ENCODE measurements around the gene JAML. TPM values are rescaled to one million over a fixed set of nuclear protein-coding genes. Genes with fewer than 3 reads are reported as not detected.

The JAML gene
- polyA plus RNA-seq, 1 donor (not counting 4 experiments of a cell fraction or from before 2014, with no cell fraction given), result 0.01 TPM

- Histone ChIP-seq H3K36me3 (ENCODE audit: control insufficient read depth in 2 of 2, extremely low read depth in 1 of 2, insufficient read depth in 2 of 2, low read length in 2 of 2) (no peaks in the 10 kb centered on the region), H3K4me1 (ENCODE audit: control insufficient read depth, extremely low read depth, insufficient read depth, low read length) (peaks cover 19% of the 10 kb centered on the region), H4K20me1 (ENCODE audit: control insufficient read depth, extremely low read depth, insufficient read depth, low read length) (no peaks in the 10 kb centered on the region), H3K27ac (ENCODE audit: control insufficient read depth, insufficient read depth, low read length) (no peak overlapping the region), H3K9ac (ENCODE audit: control insufficient read depth, extremely low read depth, insufficient read depth, low read length) (no peak overlapping the region), H3K79me2 (ENCODE audit: control insufficient read depth, insufficient read depth, low read length) (no peaks in the 10 kb centered on the region), H3K4me3 (ENCODE audit: control insufficient read depth in 2 of 3, extremely low read depth in 1 of 3, insufficient read depth in 2 of 3, low read depth in 1 of 3, low read length in 3 of 3) (no peak overlapping the region), H3K9me3 (ENCODE audit: control insufficient read depth, low read depth, low read length) (no peaks in the 10 kb centered on the region), H3K4me2 (ENCODE audit: control insufficient read depth, extremely low read depth, insufficient read depth, low read depth, low read length) (no peak overlapping the region), H2AFZ (ENCODE audit: control insufficient read depth, low read length) (no peak overlapping the region), H3K27me3 (ENCODE audit: control insufficient read depth, extremely low read depth, insufficient read depth, low read length) (no peaks in the 10 kb centered on the region), H3K9me1 (ENCODE audit: control insufficient read depth, extremely low read depth, insufficient read depth, low read length) (no peaks in the 10 kb centered on the region)
- no peak for DNase-seq (ENCODE audit: low read depth, low spot score)
- dilution Hi-C loops (cut with MboI; ENCODE audit: extremely low pct_ligation_motif_present, low sequenced_read_pairs), result no loop called here
- no peak for TF ChIP-seq CTCF (optimal IDR thresholded peaks at IDR 0.05 in 1 of 3, IDR thresholded peaks at IDR 0.05 in 1 of 3, conservative IDR thresholded peaks at IDR 0.05 in 1 of 3; ENCODE audit: extremely low read depth in 1 of 3, insufficient read depth in 2 of 3, low read length in 3 of 3)
- FAIRE-seq, result no peak
Observed at GRCh38 chr11:118199135-118199534, 25.7 kb downstream of the JAML start.

- DNase-seq (ENCODE audit: low read depth, low spot score), result no peak
- Histone ChIP-seq H3K9me1 (ENCODE audit: control insufficient read depth, extremely low read depth, insufficient read depth, low read length) (no peaks in the 10 kb centered on the region), H2AFZ (ENCODE audit: control insufficient read depth, low read length) (peak overlapping the region; percentile 34), H3K4me2 (ENCODE audit: control insufficient read depth, extremely low read depth, insufficient read depth, low read depth, low read length) (peak overlapping the region; percentile 68), H3K79me2 (ENCODE audit: control insufficient read depth, insufficient read depth, low read length) (no peaks in the 10 kb centered on the region), H3K4me1 (ENCODE audit: control insufficient read depth, extremely low read depth, insufficient read depth, low read length) (peaks cover 21% of the 10 kb centered on the region), H3K4me3 (ENCODE audit: control insufficient read depth in 2 of 3, extremely low read depth in 1 of 3, insufficient read depth in 2 of 3, low read depth in 1 of 3, low read length in 3 of 3) (no peak overlapping the region), H3K36me3 (ENCODE audit: control insufficient read depth in 2 of 2, extremely low read depth in 1 of 2, insufficient read depth in 2 of 2, low read length in 2 of 2) (no peaks in the 10 kb centered on the region), H3K9ac (ENCODE audit: control insufficient read depth, extremely low read depth, insufficient read depth, low read length) (no peak overlapping the region), H3K27ac (ENCODE audit: control insufficient read depth, insufficient read depth, low read length) (no peak overlapping the region), H3K9me3 (ENCODE audit: control insufficient read depth, low read depth, low read length) (no peaks in the 10 kb centered on the region), H4K20me1 (ENCODE audit: control insufficient read depth, extremely low read depth, insufficient read depth, low read length) (no peaks in the 10 kb centered on the region), H3K27me3 (ENCODE audit: control insufficient read depth, extremely low read depth, insufficient read depth, low read length) (no peaks in the 10 kb centered on the region)
- dilution Hi-C loops (cut with MboI; ENCODE audit: extremely low pct_ligation_motif_present, low sequenced_read_pairs), result no loop called here
- TF ChIP-seq EZH2 (IDR thresholded peaks at IDR 0.05; ENCODE audit: low read length) (no peak), CTCF (optimal IDR thresholded peaks at IDR 0.05 in 1 of 3, IDR thresholded peaks at IDR 0.05 in 1 of 3, conservative IDR thresholded peaks at IDR 0.05 in 1 of 3; ENCODE audit: extremely low read depth in 1 of 3, insufficient read depth in 2 of 3, low read length in 3 of 3) (peak; percentile 84 to 98 (median 95))
- no peak for FAIRE-seq
Observed at GRCh38 chr11:118198370-118198769, 26.4 kb downstream of the JAML start.
